NK-92 (cell line): Measurements from ENCODE around the gene PRDM16.
"Not testable (repeated sequence)": the region's sequence is repeated elsewhere in the genome, so short reads cannot be mapped to it uniquely, and the experiment has no call there.

Source experiments
- DNase-seq: peaks from one replicate; lab custom pipeline; 2025; ENCODE audit not compliant: unreplicated experiment; lab: John Stamatoyannopoulos, UW

PRDM16 gene

GRCh38 chr1:3239991-3240390, 171.0 kb downstream of the PRDM16 start:
- DNase-seq, result not testable (repeated sequence)

- DNase-seq, result no peak
These were observed 171.7 kb downstream of the PRDM16 start for GRCh38 chr1:3240524-3241235.

GRCh38 chr1:3241236-3241550, 172.2 kb downstream of the PRDM16 start:
- no peak for DNase-seq

- no peak for DNase-seq
These were observed 172.8 kb downstream of the PRDM16 start for GRCh38 chr1:3241673-3242407.

- no peak for DNase-seq
These were observed 173.6 kb downstream of the PRDM16 start for GRCh38 chr1:3242408-3243260.

- DNase-seq, result no peak
These were observed 174.3 kb downstream of the PRDM16 start for GRCh38 chr1:3243304-3243703.

GRCh38 chr1:3244025-3244926, 175.3 kb downstream of the PRDM16 start:
- DNase-seq, result no peak

GRCh38 chr1:3244927-3245315, 175.9 kb downstream of the PRDM16 start:
- DNase-seq, result no peak

- no peak for DNase-seq
These were observed 176.3 kb downstream of the PRDM16 start for GRCh38 chr1:3245344-3245743.

GRCh38 chr1:3245768-3246167, 176.8 kb downstream of the PRDM16 start:
- DNase-seq, result no peak

GRCh38 chr1:3246251-3246650, 177.2 kb downstream of the PRDM16 start:
- no peak for DNase-seq

GRCh38 chr1:3247521-3248121, 178.6 kb downstream of the PRDM16 start:
- no peak for DNase-seq

- no peak for DNase-seq
These were observed 179.4 kb downstream of the PRDM16 start for GRCh38 chr1:3248155-3249141.

GRCh38 chr1:3249231-3249630, 180.2 kb downstream of the PRDM16 start:
- no peak for DNase-seq

- no peak for DNase-seq
These were observed 180.9 kb downstream of the PRDM16 start for GRCh38 chr1:3249631-3250501.

- DNase-seq, result no peak
These were observed 181.6 kb downstream of the PRDM16 start for GRCh38 chr1:3250624-3251023.

GRCh38 chr1:3251099-3251806, 182.2 kb downstream of the PRDM16 start:
- DNase-seq, result no peak
